GM10266 (cell line): ENCODE data around the gene DNLZ.

Source experiments
- DNase-seq: peaks from one replicate; pipeline ENCODE4 v3.0.0; 2012; ENCODE audit errors: extremely low spot score
- TF ChIP-seq, protein P1 (sequence below): IDR thresholded peaks from 2 replicates; pipeline ENCODE4 v1.5.1; 2012; ENCODE audit warnings: mild to moderate bottlenecking, low read depth; ENCODE audit not compliant: control insufficient read depth, insufficient read depth; ENCODE audit errors: missing control alignments

Gene DNLZ

DNA sequence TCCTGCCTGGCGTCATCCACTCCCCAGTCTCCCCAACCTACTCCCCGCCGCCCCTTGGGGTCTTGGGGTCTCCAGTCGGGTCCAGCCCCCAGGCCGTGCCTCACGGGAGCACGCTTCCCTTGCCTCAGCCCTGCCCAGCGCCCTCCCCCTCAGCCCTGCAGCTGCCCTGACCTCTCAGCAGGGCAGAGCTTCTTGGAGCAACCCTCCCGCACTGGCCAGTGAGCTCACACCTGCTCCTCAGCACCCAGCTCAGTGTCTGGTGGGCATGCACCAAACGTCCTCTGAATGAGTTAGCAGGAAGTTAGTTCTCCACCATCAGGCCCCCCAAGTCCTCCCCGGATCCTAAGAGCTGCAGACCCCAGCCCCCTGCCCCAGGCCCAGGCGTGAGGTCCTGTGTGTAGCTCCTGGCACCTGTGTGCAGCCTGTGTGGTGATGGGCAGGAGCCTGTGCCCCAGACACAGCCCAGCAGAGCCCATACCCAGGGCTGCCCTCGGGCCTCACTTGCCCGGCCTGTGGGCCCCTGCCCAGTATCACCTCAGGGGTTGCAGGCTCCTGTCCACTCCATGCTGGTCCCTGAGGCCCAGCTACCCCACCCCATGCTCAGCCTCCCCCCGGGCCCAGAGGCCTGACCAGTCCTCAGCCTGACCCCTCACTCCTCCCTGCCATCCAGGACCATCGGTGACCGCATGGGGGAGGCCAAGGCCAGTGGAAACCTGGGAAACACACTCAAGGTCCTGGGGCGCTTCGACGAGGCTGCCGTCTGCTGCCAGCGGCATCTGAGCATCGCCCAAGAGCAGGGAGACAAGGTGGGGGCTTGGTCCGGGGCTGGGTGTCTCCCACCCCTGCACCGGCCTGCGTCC, 28.0 kb downstream of the DNLZ start:
- TF ChIP-seq, protein P1, sequence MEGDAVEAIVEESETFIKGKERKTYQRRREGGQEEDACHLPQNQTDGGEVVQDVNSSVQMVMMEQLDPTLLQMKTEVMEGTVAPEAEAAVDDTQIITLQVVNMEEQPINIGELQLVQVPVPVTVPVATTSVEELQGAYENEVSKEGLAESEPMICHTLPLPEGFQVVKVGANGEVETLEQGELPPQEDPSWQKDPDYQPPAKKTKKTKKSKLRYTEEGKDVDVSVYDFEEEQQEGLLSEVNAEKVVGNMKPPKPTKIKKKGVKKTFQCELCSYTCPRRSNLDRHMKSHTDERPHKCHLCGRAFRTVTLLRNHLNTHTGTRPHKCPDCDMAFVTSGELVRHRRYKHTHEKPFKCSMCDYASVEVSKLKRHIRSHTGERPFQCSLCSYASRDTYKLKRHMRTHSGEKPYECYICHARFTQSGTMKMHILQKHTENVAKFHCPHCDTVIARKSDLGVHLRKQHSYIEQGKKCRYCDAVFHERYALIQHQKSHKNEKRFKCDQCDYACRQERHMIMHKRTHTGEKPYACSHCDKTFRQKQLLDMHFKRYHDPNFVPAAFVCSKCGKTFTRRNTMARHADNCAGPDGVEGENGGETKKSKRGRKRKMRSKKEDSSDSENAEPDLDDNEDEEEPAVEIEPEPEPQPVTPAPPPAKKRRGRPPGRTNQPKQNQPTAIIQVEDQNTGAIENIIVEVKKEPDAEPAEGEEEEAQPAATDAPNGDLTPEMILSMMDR, result no peak
- no peak for DNase-seq

DNA sequence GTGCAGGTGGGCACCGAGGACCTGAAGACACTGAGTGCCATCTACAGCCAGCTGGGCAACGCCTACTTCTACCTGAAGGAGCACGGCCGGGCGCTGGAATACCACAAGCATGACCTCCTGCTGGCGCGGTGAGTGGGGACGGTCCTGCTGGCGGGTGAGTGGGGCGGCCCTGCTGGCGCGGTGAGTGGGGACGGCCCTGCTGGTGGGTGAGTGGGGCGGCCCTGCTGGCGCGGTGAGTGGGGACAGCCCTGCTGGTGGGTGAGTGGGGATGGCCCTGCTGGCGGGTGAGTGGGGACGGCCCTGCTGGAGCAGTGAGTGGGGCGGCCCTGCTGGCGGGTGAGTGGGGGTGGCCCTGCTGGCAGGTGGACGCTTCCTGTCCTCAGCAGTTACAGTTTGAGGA, 29.0 kb downstream of the DNLZ start:
- DNase-seq, result no peak
- TF ChIP-seq, protein P1, result no peak

DNA sequence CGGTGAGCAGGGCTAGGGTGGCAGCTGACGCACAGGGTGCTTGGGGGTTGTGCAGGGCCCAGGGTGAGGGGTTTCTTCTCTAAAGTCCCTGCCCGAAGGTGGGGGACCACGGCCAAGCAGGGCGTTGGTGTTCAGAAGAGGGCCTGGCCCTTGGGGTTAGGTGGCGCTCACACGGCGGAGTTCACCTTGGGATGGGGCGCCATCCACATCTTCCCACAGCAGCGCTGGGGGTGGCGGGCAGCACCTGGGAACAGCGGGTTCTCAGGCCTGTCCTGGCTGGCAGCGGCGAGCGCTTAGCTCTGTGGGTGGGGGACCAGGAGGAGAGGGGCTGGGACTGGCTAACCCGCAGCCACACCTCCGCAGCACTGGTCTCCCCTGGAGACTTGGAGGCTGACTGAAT, 30.1 kb downstream of the DNLZ start:
- TF ChIP-seq, protein P1, result no peak
- no peak for DNase-seq

DNA sequence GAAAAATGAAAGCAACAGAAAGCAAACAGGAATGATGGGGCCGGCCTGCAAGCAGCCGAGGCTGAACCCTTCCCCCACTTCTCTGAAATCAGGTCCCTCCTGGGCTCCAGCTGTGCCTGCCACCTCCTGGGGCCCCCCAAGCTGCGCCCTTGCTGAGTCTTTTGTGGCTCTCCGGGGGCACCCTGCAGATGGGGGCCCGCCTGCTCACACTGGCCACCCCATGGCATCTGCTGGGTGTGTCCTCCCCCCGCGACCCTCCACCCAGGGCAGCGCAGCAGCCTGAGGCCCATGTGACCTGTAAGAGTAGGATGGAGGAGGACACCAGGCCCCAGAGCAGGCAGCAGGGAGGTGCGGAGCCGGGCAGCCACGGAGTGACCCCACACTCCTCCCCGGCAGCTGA, 30.5 kb downstream of the DNLZ start:
- TF ChIP-seq, protein P1, result no peak
- no peak for DNase-seq

DNA sequence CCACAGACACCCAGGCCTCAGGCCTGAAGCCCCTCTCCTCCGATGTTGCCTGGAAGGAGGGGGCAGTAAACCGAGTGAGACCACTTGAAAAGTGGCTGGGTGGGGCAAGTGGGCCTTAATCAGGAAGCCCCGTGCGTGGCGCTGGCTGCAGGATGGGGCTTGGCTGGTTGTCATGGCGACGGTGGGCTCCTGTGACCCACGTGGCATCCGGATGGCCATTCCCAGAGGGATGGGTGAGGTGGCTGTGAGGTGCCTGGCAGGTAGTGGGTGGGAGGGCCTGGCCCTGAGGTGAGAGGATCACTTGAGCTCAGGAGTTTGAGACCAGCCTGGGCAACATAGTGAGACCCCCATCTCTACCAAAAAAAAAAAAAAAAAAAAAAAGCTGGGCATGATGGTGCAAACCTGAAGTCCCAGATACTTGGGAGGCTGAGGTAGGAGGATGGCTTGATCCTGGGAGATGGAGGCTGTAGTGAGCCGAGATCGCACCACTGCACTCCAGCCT, 31.0 kb downstream of the DNLZ start:
- TF ChIP-seq, protein P1, result no peak

DNA sequence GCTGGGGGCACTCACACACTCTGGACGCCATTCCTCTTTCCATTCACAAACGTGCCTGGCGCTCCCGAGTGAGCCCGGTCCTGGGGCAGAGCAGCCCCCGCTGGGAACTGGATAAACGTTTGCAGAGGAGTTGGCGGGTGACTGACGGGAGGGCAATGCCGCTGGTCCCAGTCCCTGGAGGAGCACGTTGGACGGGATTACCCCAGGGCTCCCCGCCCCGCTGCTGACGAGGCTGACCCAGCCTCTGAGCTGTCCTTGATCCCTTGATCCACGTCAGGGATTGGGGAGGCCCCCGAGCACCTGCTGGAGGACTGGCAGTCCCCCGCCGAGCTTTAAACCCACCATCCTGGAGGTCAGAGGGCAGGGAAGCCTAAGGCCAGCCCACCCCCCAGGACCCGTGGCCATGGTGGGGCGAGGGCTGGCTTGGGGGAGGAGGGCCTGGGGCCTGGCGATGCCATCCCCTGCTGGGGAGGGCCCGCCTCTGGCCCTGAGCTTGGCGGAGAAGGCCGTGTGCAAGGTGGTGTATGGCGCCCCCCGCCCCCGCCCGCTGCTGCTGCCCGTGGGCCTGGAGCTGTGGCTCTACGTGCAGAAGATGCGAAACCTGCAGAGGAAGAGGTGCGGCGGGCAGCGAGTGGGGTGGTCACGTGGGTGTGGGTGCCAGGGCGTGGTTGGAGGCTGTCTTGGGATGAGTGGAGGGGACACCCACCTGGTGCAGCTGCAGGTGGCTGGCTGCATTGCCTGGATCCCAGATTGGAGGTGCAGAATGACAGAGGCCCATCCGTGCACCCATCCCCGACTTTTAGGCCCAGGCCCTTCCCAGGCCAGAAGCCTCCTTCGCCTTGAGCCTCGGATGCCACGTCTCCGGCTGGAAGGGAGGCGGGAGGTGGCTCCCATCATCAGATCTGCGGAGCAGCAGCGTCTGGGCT, 31.7 kb downstream of the DNLZ start:
- TF ChIP-seq, protein P1, result no peak
- no peak for DNase-seq

More for the DNA sequence above, 31.0 kb downstream of the DNLZ start:
- DNase-seq, result no peak
